NB4 (cell line): ENCODE measurements around the gene ZNF439.

Source experiments
- MYC ChIP-seq: IDR thresholded peaks from 2 replicates; pipeline ENCODE4 v1.6.1; 2011; ENCODE audit warnings: low read depth, low read length
- POLR2A ChIP-seq: IDR thresholded peaks from 2 replicates; pipeline ENCODE4 v1.6.1; 2011; ENCODE audit warnings: mild to moderate bottlenecking; ENCODE audit not compliant: insufficient read length; ENCODE audit errors: extremely low read depth
- TF ChIP-seq, protein P1 (sequence below): IDR thresholded peaks from one replicate; pipeline ENCODE4 v1.5.1; 2012; ENCODE audit warnings: low read depth, low read length
- TF ChIP-seq, protein P2 (sequence below): IDR thresholded peaks from 2 replicates; pipeline ENCODE4 v1.6.1; 2011; ENCODE audit warnings: low read depth, low read length

DNA sequence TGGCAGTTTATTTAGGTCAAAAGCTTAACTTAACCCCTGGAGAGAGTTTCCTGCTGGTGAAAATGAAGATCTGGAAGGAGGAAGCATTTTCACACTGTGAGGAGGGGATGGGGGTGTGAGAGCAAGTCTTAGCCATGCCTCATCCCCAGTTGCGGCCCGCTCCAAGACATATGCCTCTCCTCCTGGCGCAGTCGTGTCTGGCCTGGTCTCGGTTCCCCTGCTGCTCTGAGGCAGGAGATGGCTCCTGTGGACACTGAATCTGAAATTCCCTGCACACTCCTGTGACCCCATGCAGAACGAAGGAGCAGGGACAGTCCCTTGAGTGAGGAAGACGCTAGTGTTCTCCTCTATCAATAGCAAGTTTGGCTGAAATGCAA is 38.7 kb downstream of the ZNF439 start:
- TF ChIP-seq, protein P1, sequence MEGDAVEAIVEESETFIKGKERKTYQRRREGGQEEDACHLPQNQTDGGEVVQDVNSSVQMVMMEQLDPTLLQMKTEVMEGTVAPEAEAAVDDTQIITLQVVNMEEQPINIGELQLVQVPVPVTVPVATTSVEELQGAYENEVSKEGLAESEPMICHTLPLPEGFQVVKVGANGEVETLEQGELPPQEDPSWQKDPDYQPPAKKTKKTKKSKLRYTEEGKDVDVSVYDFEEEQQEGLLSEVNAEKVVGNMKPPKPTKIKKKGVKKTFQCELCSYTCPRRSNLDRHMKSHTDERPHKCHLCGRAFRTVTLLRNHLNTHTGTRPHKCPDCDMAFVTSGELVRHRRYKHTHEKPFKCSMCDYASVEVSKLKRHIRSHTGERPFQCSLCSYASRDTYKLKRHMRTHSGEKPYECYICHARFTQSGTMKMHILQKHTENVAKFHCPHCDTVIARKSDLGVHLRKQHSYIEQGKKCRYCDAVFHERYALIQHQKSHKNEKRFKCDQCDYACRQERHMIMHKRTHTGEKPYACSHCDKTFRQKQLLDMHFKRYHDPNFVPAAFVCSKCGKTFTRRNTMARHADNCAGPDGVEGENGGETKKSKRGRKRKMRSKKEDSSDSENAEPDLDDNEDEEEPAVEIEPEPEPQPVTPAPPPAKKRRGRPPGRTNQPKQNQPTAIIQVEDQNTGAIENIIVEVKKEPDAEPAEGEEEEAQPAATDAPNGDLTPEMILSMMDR: no peak
- TF ChIP-seq, protein P2, sequence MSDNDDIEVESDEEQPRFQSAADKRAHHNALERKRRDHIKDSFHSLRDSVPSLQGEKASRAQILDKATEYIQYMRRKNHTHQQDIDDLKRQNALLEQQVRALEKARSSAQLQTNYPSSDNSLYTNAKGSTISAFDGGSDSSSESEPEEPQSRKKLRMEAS: no peak
- TF ChIP-seq POLR2A (no peak), MYC (no peak)
